ENCODE results near the gene ZFX.

- TF ChIP-seq CTCF (conservative IDR thresholded peaks at IDR 0.05; ENCODE audit: low read depth, low read length): no peak
- TF ChIP-seq EZH2 (IDR thresholded peaks at IDR 0.05; ENCODE audit: borderline replicate concordance, low read depth, low read length, poor library complexity, severe bottlenecking): no peak
These were observed 1.4 kb upstream of the ZFX start for GRCh38 chrX:24148121-24148520.
